HG03565 (cell line): ENCODE data around the gene QRSL1.
A peak's percentile ranks its signal among the peaks of the same experiment; 100 is the strongest.
"Not testable (repeated sequence)": the region's sequence is repeated elsewhere in the genome, so short reads cannot be mapped to it uniquely, and the experiment has no call there.

Experiments used
- ATAC-seq: cut with Tn5 transposase; IDR thresholded peaks from one replicate; pipeline ENCODE4 v1.9.1; 2021; ENCODE audit warnings: mild to moderate bottlenecking, moderate library complexity; ENCODE audit not compliant: unreplicated experiment

The QRSL1 gene

GRCh38 chr6:106622412-106622811, 7.0 kb upstream of the QRSL1 start:
- ATAC-seq = no peak

- no peak for ATAC-seq
These were observed 6.3 kb upstream of the QRSL1 start for GRCh38 chr6:106623039-106623438.

GRCh38 chr6:106626485-106626884, 2.9 kb upstream of the QRSL1 start:
- ATAC-seq = no peak

GRCh38 chr6:106627760-106628159, 1.6 kb upstream of the QRSL1 start:
- ATAC-seq = not testable (repeated sequence)

GRCh38 chr6:106628658-106629102, 698 bp upstream of the QRSL1 start:
- ATAC-seq = peak; percentile 6

- ATAC-seq = no peak
These were observed 433 bp downstream of the QRSL1 start for GRCh38 chr6:106629859-106630163.

- no peak for ATAC-seq
These were observed 988 bp downstream of the QRSL1 start for GRCh38 chr6:106630366-106630765.

- ATAC-seq = no peak
These were observed 2.0 kb downstream of the QRSL1 start for GRCh38 chr6:106631346-106631745.

GRCh38 chr6:106634565-106634964, 5.2 kb downstream of the QRSL1 start:
- ATAC-seq = no peak

GRCh38 chr6:106637051-106637716, 7.8 kb downstream of the QRSL1 start:
- ATAC-seq = peak; percentile 15

GRCh38 chr6:106637717-106638341, 8.5 kb downstream of the QRSL1 start:
- peak; percentile 74 for ATAC-seq

GRCh38 chr6:106639812-106640211, 10.4 kb downstream of the QRSL1 start:
- no peak for ATAC-seq

- ATAC-seq = no peak
These were observed 13.1 kb downstream of the QRSL1 start for GRCh38 chr6:106642476-106642875.

- ATAC-seq = no peak
These were observed 13.7 kb downstream of the QRSL1 start for GRCh38 chr6:106643061-106643460.

GRCh38 chr6:106648651-106649308, 19.4 kb downstream of the QRSL1 start:
- ATAC-seq = peak; percentile 90

GRCh38 chr6:106658469-106658868, 29.1 kb downstream of the QRSL1 start:
- ATAC-seq = no peak

- ATAC-seq = no peak
These were observed 30.5 kb downstream of the QRSL1 start for GRCh38 chr6:106659859-106660258.

- ATAC-seq = no peak
These were observed 33.1 kb downstream of the QRSL1 start for GRCh38 chr6:106662458-106662857.

GRCh38 chr6:106666282-106667021, 37.1 kb downstream of the QRSL1 start:
- ATAC-seq = peak; percentile 86

- no peak for ATAC-seq
These were observed 37.6 kb downstream of the QRSL1 start for GRCh38 chr6:106667022-106667402.

GRCh38 chr6:106670236-106670635, 40.9 kb downstream of the QRSL1 start:
- no peak for ATAC-seq

- no peak for ATAC-seq
These were observed 42.3 kb downstream of the QRSL1 start for GRCh38 chr6:106671651-106672050.
